Neural progenitor cell (in vitro differentiated cells): ENCODE data around the gene HMGA1.

Experiments
- EZH2 ChIP-seq: fragments of 200-600 bp; sonication (generic); IDR thresholded peaks from 2 replicates; pipeline ENCODE4 v1.6.1; 2017; ENCODE audit warnings: antibody characterized with exemption, mild to moderate bottlenecking, moderate library complexity
- EZH2phosphoT487 ChIP-seq: fragments of 200-600 bp; sonication (generic); IDR thresholded peaks from 2 replicates; pipeline ENCODE4 v1.6.1; 2017; ENCODE audit warnings: antibody characterized with exemption
- TF ChIP-seq, protein P1 (sequence below): fragments of 200-600 bp; sonication (generic); IDR thresholded peaks from 2 replicates; pipeline ENCODE4 v1.5.1; 2017; ENCODE audit warnings: antibody characterized with exemption, mild to moderate bottlenecking

DNA sequence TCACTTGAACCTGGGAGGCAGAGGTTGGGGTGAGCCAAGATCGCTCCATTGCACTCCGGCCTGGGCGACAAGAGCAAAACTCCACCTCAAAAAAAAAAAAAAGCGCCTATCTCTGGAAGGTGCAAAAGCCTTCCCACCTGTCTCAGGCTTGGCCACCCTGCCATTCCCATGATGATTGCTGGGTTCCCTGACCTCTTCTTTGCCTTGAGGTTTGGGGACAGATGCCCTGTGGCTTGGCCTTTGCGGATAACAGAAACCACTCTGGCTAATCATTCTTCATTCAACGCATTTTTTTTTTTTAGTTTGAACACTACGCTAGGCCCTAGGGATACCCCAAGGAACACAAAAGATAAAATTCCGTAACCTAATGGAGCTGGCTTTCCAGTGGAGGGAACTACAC lies 6.8 kb upstream of the HMGA1 start:
- TF ChIP-seq, protein P1, sequence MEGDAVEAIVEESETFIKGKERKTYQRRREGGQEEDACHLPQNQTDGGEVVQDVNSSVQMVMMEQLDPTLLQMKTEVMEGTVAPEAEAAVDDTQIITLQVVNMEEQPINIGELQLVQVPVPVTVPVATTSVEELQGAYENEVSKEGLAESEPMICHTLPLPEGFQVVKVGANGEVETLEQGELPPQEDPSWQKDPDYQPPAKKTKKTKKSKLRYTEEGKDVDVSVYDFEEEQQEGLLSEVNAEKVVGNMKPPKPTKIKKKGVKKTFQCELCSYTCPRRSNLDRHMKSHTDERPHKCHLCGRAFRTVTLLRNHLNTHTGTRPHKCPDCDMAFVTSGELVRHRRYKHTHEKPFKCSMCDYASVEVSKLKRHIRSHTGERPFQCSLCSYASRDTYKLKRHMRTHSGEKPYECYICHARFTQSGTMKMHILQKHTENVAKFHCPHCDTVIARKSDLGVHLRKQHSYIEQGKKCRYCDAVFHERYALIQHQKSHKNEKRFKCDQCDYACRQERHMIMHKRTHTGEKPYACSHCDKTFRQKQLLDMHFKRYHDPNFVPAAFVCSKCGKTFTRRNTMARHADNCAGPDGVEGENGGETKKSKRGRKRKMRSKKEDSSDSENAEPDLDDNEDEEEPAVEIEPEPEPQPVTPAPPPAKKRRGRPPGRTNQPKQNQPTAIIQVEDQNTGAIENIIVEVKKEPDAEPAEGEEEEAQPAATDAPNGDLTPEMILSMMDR: no peak
- TF ChIP-seq EZH2 (no peak), EZH2phosphoT487 (no peak)
